Nephron (organoid): ENCODE data around the gene TTLL5.
A peak's percentile ranks its signal among the peaks of the same experiment; 100 is the strongest.

Experiments used
- H3K27ac Mint-ChIP-seq, 3 experiments: 2 replicates each; pipeline ENCODE4 v1.8.0; 2020; ENCODE audit warnings: mixed read lengths in 3 of 3, mild to moderate bottlenecking in 2 of 3, moderate library complexity in 1 of 3
- H3K27me3 Mint-ChIP-seq: 2 replicates; pipeline ENCODE4 v1.8.0; 2021; ENCODE audit warnings: low read depth, mild to moderate bottlenecking, moderate library complexity, mixed read lengths
- H3K36me3 Mint-ChIP-seq: 2 replicates; pipeline ENCODE4 v1.8.0; 2020; ENCODE audit warnings: low read depth, mixed read lengths
- H3K4me1 Mint-ChIP-seq: 2 replicates; pipeline ENCODE4 v1.8.0; 2020; ENCODE audit warnings: mixed read lengths
- H3K4me3 Mint-ChIP-seq, 3 experiments: 2 replicates each; pipeline ENCODE4 v1.8.0; 2020; ENCODE audit warnings: mild to moderate bottlenecking in 3 of 3, mixed read lengths in 3 of 3, moderate library complexity in 2 of 3
- H3K9me3 Mint-ChIP-seq: 2 replicates; pipeline ENCODE4 v1.8.0; 2020; ENCODE audit warnings: mixed read lengths
- CTCF ChIP-seq, 3 experiments: fragments of 200-600 bp; sonication (generic); IDR thresholded peaks; one replicate each; pipeline ENCODE4 v1.5.0; 2021; ENCODE audit warnings: antibody characterized with exemption in 3 of 3; ENCODE audit not compliant: unreplicated experiment in 3 of 3

Gene TTLL5

GRCh38 chr14:75972801-75973421, 311.9 kb downstream of the TTLL5 start:
- no peaks in the 10 kb centered on the region for H3K9me3 Mint-ChIP-seq
- H3K27me3 Mint-ChIP-seq, result no peaks in the 10 kb centered on the region
- no peak for TF ChIP-seq CTCF (IDR thresholded peaks at IDR 0.05; ENCODE audit: unreplicated experiment in 3 of 3)
- peaks cover 25% of the 10 kb centered on the region for H3K36me3 Mint-ChIP-seq
- no peak overlapping the region for H3K4me3 Mint-ChIP-seq
- peak overlapping the region; percentile 43 to 70 (median 47) for H3K27ac Mint-ChIP-seq
- H3K4me1 Mint-ChIP-seq, result peaks cover 59% of the 10 kb centered on the region

GRCh38 chr14:75976826-75977581, 316.0 kb downstream of the TTLL5 start:
- no peaks in the 10 kb centered on the region for H3K9me3 Mint-ChIP-seq
- peak overlapping the region; percentile 12 to 65 (median 45) for H3K27ac Mint-ChIP-seq
- peaks cover 79% of the 10 kb centered on the region for H3K4me1 Mint-ChIP-seq

GRCh38 chr14:75977582-75977943, 316.5 kb downstream of the TTLL5 start:
- no peaks in the 10 kb centered on the region for H3K27me3 Mint-ChIP-seq

More at GRCh38 chr14:75976826-75977581, 316.0 kb downstream of the TTLL5 start:
- TF ChIP-seq CTCF (IDR thresholded peaks at IDR 0.05; ENCODE audit: unreplicated experiment in 3 of 3), result no peak
- peaks cover 5% of the 10 kb centered on the region for H3K36me3 Mint-ChIP-seq
- H3K27me3 Mint-ChIP-seq, result no peaks in the 10 kb centered on the region
- peak overlapping the region in 2 of 3 experiments; percentile 16 to 89 for H3K4me3 Mint-ChIP-seq

GRCh38 chr14:75978249-75978731, 317.2 kb downstream of the TTLL5 start:
- no peak for TF ChIP-seq CTCF (IDR thresholded peaks at IDR 0.05; ENCODE audit: unreplicated experiment in 3 of 3)
- Mint-ChIP-seq H3K27ac (peak overlapping the region in 1 of 3 experiments; percentile 91), H3K4me3 (peak overlapping the region; percentile 50 to 89 (median 71)), H3K27me3 (no peaks in the 10 kb centered on the region), H3K36me3 (peaks cover 5% of the 10 kb centered on the region), H3K4me1 (peaks cover 66% of the 10 kb centered on the region), H3K9me3 (no peaks in the 10 kb centered on the region)

More at GRCh38 chr14:75977582-75977943, 316.5 kb downstream of the TTLL5 start:
- Mint-ChIP-seq H3K4me3 (peak overlapping the region in 2 of 3 experiments; percentile 16 to 89), H3K36me3 (peaks cover 5% of the 10 kb centered on the region), H3K9me3 (no peaks in the 10 kb centered on the region), H3K27ac (peak overlapping the region in 1 of 3 experiments; percentile 91), H3K4me1 (peaks cover 73% of the 10 kb centered on the region)
- no peak for TF ChIP-seq CTCF (IDR thresholded peaks at IDR 0.05; ENCODE audit: unreplicated experiment in 3 of 3)

GRCh38 chr14:75979071-75979571, 318.1 kb downstream of the TTLL5 start:
- Mint-ChIP-seq H3K4me3 (peak overlapping the region; percentile 83 to 90 (median 89)), H3K4me1 (peaks cover 71% of the 10 kb centered on the region), H3K9me3 (no peaks in the 10 kb centered on the region), H3K36me3 (peaks cover 5% of the 10 kb centered on the region), H3K27ac (peak overlapping the region; percentile 91 to 96 (median 96)), H3K27me3 (no peaks in the 10 kb centered on the region)
- TF ChIP-seq CTCF (IDR thresholded peaks at IDR 0.05; ENCODE audit: unreplicated experiment in 3 of 3), result peak; percentile 65 to 76 (median 65)
